ENCODE results near the gene C19orf73. TPM values are rescaled to one million over a fixed set of nuclear protein-coding genes. Genes with fewer than 3 reads are reported as not detected.
"Not testable (repeated sequence)": the region's sequence is repeated elsewhere in the genome, so short reads cannot be mapped to it uniquely, and the experiment has no call there.

The C19orf73 gene
- total RNA-seq, 1 donor from 2014 or later: 1.8 TPM

GRCh38 chr19:49148784-49149651 lies 30.1 kb upstream of the C19orf73 start:
- Mint-ChIP-seq H3K36me3 (ENCODE audit: unreplicated experiment) (no peaks in the 10 kb centered on the region), H3K27me3 (ENCODE audit: unreplicated experiment) (no peaks in the 10 kb centered on the region), H3K9me3 (ENCODE audit: unreplicated experiment) (no peaks in the 10 kb centered on the region), H3K27ac (ENCODE audit: unreplicated experiment) (peak overlapping the region; percentile 86), H3K4me3 (ENCODE audit: unreplicated experiment) (peak overlapping the region; percentile 93), H3K4me1 (ENCODE audit: unreplicated experiment) (peaks cover 22% of the 10 kb centered on the region)
- TF ChIP-seq, protein P1, sequence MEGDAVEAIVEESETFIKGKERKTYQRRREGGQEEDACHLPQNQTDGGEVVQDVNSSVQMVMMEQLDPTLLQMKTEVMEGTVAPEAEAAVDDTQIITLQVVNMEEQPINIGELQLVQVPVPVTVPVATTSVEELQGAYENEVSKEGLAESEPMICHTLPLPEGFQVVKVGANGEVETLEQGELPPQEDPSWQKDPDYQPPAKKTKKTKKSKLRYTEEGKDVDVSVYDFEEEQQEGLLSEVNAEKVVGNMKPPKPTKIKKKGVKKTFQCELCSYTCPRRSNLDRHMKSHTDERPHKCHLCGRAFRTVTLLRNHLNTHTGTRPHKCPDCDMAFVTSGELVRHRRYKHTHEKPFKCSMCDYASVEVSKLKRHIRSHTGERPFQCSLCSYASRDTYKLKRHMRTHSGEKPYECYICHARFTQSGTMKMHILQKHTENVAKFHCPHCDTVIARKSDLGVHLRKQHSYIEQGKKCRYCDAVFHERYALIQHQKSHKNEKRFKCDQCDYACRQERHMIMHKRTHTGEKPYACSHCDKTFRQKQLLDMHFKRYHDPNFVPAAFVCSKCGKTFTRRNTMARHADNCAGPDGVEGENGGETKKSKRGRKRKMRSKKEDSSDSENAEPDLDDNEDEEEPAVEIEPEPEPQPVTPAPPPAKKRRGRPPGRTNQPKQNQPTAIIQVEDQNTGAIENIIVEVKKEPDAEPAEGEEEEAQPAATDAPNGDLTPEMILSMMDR (IDR thresholded peaks at IDR 0.05): no peak
- DNase-seq (ENCODE audit: extremely low spot score, unreplicated experiment): peak; percentile 99

DNA sequence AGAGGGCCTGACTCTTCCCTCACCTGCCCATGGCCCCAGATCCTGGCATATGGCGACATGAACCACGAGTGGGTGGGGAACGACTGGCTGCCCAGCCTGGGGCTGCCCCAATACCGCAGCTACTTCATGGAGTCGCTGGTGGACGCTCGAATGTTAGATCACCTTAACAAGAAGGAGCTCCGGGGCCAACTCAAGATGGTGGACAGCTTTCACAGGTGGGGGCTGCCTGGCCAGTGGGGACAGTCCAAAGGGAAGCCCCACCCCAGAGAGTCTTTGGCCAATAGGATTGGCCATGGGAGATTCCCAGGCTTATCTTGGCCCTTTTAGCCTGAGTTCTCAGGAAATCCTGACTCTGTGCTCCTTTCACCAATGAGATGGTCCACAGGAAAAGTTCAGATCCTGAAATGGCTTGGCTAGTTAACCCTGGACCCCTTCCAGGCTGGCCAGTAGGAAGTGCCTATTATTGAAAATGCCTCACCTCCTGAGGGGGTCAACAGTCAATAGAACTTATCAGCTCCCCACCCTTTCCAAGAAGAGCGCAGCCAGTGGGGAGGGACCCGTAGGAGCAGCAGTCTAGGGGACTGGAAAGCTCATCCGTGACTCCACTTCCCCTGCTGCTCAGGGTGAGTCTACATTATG lies 29.2 kb upstream of the C19orf73 start:
- Mint-ChIP-seq H3K4me3 (ENCODE audit: unreplicated experiment) (peak overlapping the region; percentile 60), H3K36me3 (ENCODE audit: unreplicated experiment) (no peaks in the 10 kb centered on the region), H3K27me3 (ENCODE audit: unreplicated experiment) (no peaks in the 10 kb centered on the region), H3K4me1 (ENCODE audit: unreplicated experiment) (peaks cover 23% of the 10 kb centered on the region), H3K27ac (ENCODE audit: unreplicated experiment) (no peak overlapping the region), H3K9me3 (ENCODE audit: unreplicated experiment) (no peaks in the 10 kb centered on the region)
- TF ChIP-seq, protein P1 (IDR thresholded peaks at IDR 0.05): no peak
- no peak for DNase-seq (ENCODE audit: extremely low spot score, unreplicated experiment)

- not testable (repeated sequence) for H3K36me3 Mint-ChIP-seq (ENCODE audit: unreplicated experiment); H3K27ac Mint-ChIP-seq (ENCODE audit: unreplicated experiment); H3K9me3 Mint-ChIP-seq (ENCODE audit: unreplicated experiment); H3K27me3 Mint-ChIP-seq (ENCODE audit: unreplicated experiment); DNase-seq (ENCODE audit: extremely low spot score, unreplicated experiment)
- H3K4me1 Mint-ChIP-seq (ENCODE audit: unreplicated experiment): peaks cover 25% of the 10 kb centered on the region
- peak overlapping the region; percentile 63 for H3K4me3 Mint-ChIP-seq (ENCODE audit: unreplicated experiment)
These were observed 27.4 kb upstream of the C19orf73 start for GRCh38 chr19:49146408-49146770.

DNA sequence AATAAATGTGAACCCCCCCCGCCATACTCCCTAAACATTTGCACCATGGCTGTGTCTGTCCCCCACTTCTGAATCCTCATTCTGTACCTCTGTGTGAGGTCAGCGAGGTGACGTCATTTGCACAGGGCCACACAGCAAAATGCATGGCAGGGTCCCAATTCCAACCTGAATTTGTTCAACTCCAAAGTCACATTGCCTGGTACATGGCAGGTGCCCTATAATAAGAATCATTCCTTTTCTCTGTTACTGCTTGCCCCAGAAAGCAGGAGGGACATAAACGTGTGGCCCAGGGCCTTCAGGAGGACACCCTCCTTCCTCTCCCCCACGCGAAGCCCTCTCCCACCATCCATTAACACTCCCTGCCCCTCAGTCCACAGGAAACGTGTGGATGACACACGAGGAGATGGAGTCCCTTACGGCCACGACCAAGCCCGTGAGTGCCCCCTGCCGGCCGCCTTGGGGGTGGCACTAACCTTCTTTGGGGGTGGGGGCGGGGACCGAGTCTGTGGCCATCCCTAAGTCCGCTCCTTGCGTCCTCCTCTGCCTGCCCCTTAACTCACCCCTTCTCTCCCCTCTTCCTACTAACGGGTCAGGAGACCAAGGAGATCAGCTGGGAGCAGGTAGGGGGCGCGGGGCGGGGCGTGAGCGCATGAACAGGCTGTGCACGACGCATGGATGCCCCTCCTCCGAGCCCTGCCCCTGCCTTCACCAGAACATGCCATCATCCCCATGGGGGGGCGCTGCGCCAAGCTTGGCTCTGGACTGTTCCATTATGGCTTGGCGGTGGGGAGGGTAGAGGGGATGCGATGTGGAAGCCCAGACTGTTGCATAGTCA lies 26.8 kb upstream of the C19orf73 start:
- Mint-ChIP-seq H3K27me3 (ENCODE audit: unreplicated experiment) (no peaks in the 10 kb centered on the region), H3K27ac (ENCODE audit: unreplicated experiment) (no peak overlapping the region), H3K36me3 (ENCODE audit: unreplicated experiment) (no peaks in the 10 kb centered on the region), H3K4me3 (ENCODE audit: unreplicated experiment) (peak overlapping the region; percentile 63), H3K4me1 (ENCODE audit: unreplicated experiment) (peaks cover 25% of the 10 kb centered on the region), H3K9me3 (ENCODE audit: unreplicated experiment) (no peaks in the 10 kb centered on the region)
- TF ChIP-seq, protein P1 (IDR thresholded peaks at IDR 0.05): peak; percentile 93
- DNase-seq (ENCODE audit: extremely low spot score, unreplicated experiment): peak; percentile 92

- peak; percentile 96 for DNase-seq (ENCODE audit: extremely low spot score, unreplicated experiment)
- Mint-ChIP-seq H3K4me1 (ENCODE audit: unreplicated experiment) (peaks cover 18% of the 10 kb centered on the region), H3K36me3 (ENCODE audit: unreplicated experiment) (no peaks in the 10 kb centered on the region), H3K4me3 (ENCODE audit: unreplicated experiment) (peak overlapping the region; percentile 93), H3K27me3 (ENCODE audit: unreplicated experiment) (no peaks in the 10 kb centered on the region), H3K27ac (ENCODE audit: unreplicated experiment) (peak overlapping the region; percentile 79), H3K9me3 (ENCODE audit: unreplicated experiment) (no peaks in the 10 kb centered on the region)
- TF ChIP-seq, protein P1 (IDR thresholded peaks at IDR 0.05): no peak
These were observed 24.0 kb upstream of the C19orf73 start for GRCh38 chr19:49142866-49143335.
